ENCODE results near the gene ERC2. TPM values are rescaled to one million over a fixed set of nuclear protein-coding genes. Genes with fewer than 3 reads are reported as not detected.

Gene ERC2
- total RNA-seq, 1 experiment from 2014 or later, result 0.90 TPM

- TF ChIP-seq, protein P1, sequence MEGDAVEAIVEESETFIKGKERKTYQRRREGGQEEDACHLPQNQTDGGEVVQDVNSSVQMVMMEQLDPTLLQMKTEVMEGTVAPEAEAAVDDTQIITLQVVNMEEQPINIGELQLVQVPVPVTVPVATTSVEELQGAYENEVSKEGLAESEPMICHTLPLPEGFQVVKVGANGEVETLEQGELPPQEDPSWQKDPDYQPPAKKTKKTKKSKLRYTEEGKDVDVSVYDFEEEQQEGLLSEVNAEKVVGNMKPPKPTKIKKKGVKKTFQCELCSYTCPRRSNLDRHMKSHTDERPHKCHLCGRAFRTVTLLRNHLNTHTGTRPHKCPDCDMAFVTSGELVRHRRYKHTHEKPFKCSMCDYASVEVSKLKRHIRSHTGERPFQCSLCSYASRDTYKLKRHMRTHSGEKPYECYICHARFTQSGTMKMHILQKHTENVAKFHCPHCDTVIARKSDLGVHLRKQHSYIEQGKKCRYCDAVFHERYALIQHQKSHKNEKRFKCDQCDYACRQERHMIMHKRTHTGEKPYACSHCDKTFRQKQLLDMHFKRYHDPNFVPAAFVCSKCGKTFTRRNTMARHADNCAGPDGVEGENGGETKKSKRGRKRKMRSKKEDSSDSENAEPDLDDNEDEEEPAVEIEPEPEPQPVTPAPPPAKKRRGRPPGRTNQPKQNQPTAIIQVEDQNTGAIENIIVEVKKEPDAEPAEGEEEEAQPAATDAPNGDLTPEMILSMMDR (conservative IDR thresholded peaks at IDR 0.05; ENCODE audit: low read depth, low read length), result no peak
- no peak for TF ChIP-seq EZH2 (IDR thresholded peaks at IDR 0.05; ENCODE audit: borderline replicate concordance, low read depth, low read length, poor library complexity, severe bottlenecking)
- ChIA-PET POLR2A (ENCODE audit: low non-redundant PET) (no interaction called here), CTCF (no interaction called here)
- Histone ChIP-seq H3K9me3 (ENCODE audit: low read depth, low read length, poor library complexity, severe bottlenecking) (no peaks in the 10 kb centered on the region), H3K27me3 (replicated peaks; ENCODE audit: insufficient read depth, low read depth, low read length, poor library complexity) (no peaks in the 10 kb centered on the region), H3K4me3 (ENCODE audit: low read depth, low read length, poor library complexity, severe bottlenecking) (no peak overlapping the region), H3K4me1 (ENCODE audit: insufficient read depth, low read length, poor library complexity, severe bottlenecking) (no peaks in the 10 kb centered on the region), H3K36me3 (ENCODE audit: insufficient read depth, low read length, poor library complexity, severe bottlenecking) (no peaks in the 10 kb centered on the region), H3K27ac (ENCODE audit: low read depth, low read length, poor library complexity, severe bottlenecking) (no peak overlapping the region)
- no TSS peak for BruUV-seq (replicated peaks)
- intact Hi-C loops (cut with micrococcal nuclease; ENCODE audit: unreplicated experiment), result no loop called here
- no peak for DNase-seq (ENCODE audit: low spot score)
These were observed 539.0 kb downstream of the ERC2 start for GRCh38 chr3:55929154-55929869.

- H3K9me3 ChIP-seq (ENCODE audit: low read depth, low read length, poor library complexity, severe bottlenecking), result no peaks in the 10 kb centered on the region
- ChIA-PET POLR2A (ENCODE audit: low non-redundant PET) (no interaction called here), CTCF (no interaction called here)
- no peaks in the 10 kb centered on the region for H3K36me3 ChIP-seq (ENCODE audit: insufficient read depth, low read length, poor library complexity, severe bottlenecking)
- no peak overlapping the region for H3K27ac ChIP-seq (ENCODE audit: low read depth, low read length, poor library complexity, severe bottlenecking)
- H3K4me3 ChIP-seq (ENCODE audit: low read depth, low read length, poor library complexity, severe bottlenecking), result no peak overlapping the region
- TF ChIP-seq, protein P1 (conservative IDR thresholded peaks at IDR 0.05; ENCODE audit: low read depth, low read length), result no peak
- TF ChIP-seq EZH2 (IDR thresholded peaks at IDR 0.05; ENCODE audit: borderline replicate concordance, low read depth, low read length, poor library complexity, severe bottlenecking), result no peak
- no peaks in the 10 kb centered on the region for H3K27me3 ChIP-seq (replicated peaks; ENCODE audit: insufficient read depth, low read depth, low read length, poor library complexity)
- BruUV-seq (replicated peaks), result no TSS peak
- intact Hi-C loops (cut with micrococcal nuclease; ENCODE audit: unreplicated experiment), result no loop called here
- H3K4me1 ChIP-seq (ENCODE audit: insufficient read depth, low read length, poor library complexity, severe bottlenecking), result no peaks in the 10 kb centered on the region
- peak; percentile 9 for DNase-seq (ENCODE audit: low spot score)
These were observed 544.6 kb downstream of the ERC2 start for GRCh38 chr3:55923626-55924025.

GRCh38 chr3:55923207-55923606 is 545.1 kb downstream of the ERC2 start:
- DNase-seq (ENCODE audit: low spot score), result no peak
- Histone ChIP-seq H3K27ac (ENCODE audit: low read depth, low read length, poor library complexity, severe bottlenecking) (no peak overlapping the region), H3K36me3 (ENCODE audit: insufficient read depth, low read length, poor library complexity, severe bottlenecking) (no peaks in the 10 kb centered on the region), H3K27me3 (replicated peaks; ENCODE audit: insufficient read depth, low read depth, low read length, poor library complexity) (no peaks in the 10 kb centered on the region), H3K4me3 (ENCODE audit: low read depth, low read length, poor library complexity, severe bottlenecking) (no peak overlapping the region), H3K4me1 (ENCODE audit: insufficient read depth, low read length, poor library complexity, severe bottlenecking) (no peaks in the 10 kb centered on the region), H3K9me3 (ENCODE audit: low read depth, low read length, poor library complexity, severe bottlenecking) (no peaks in the 10 kb centered on the region)
- ChIA-PET CTCF (no interaction called here), POLR2A (ENCODE audit: low non-redundant PET) (no interaction called here)
- intact Hi-C loops (cut with micrococcal nuclease; ENCODE audit: unreplicated experiment), result no loop called here
- no TSS peak for BruUV-seq (replicated peaks)
- TF ChIP-seq, protein P1 (conservative IDR thresholded peaks at IDR 0.05; ENCODE audit: low read depth, low read length), result no peak
- TF ChIP-seq EZH2 (IDR thresholded peaks at IDR 0.05; ENCODE audit: borderline replicate concordance, low read depth, low read length, poor library complexity, severe bottlenecking), result no peak

Data from A673 (cell line).